CD8-positive, alpha-beta memory T cell (primary cell): ENCODE measurements around the gene TSPYL1. TPM values are rescaled to one million over a fixed set of nuclear protein-coding genes. Genes with fewer than 3 reads are reported as not detected.

Experiments used
- CTCF ChIA-PET: fragments of 350-600 bp; sonication (Branson Sonifier 250); formaldehyde crosslinking; loops from one replicate; lab custom pipeline; 2021; ENCODE audit warnings: antibody characterized with exemption; lab: Charles Lee
- POLR2A ChIA-PET: fragments of 350-600 bp; sonication (Branson Sonifier 250); formaldehyde crosslinking; loops from one replicate; lab custom pipeline; 2021; ENCODE audit warnings: antibody characterized with exemption; lab: Charles Lee
- DNase-seq, 5 donors: peaks; one replicate each; pipeline versions ENCODE4 v3.0.0 to v3.0.0-alpha.2; 2020 to 2022; ENCODE audit warnings: mixed read lengths in 1 of 5
- H3K27ac ChIP-seq: one replicate; pipeline ENCODE4 v1.7.0; 2013; ENCODE audit warnings: low read depth, mild to moderate bottlenecking, low read length, moderate library complexity
- H3K27me3 ChIP-seq: 2 replicates; pipeline ENCODE4 v1.7.0; 2013; ENCODE audit warnings: low read length, mild to moderate bottlenecking; ENCODE audit not compliant: insufficient read depth, poor library complexity, severe bottlenecking
- H3K36me3 ChIP-seq: 2 replicates; pipeline ENCODE4 v1.7.0; 2013; ENCODE audit warnings: mild to moderate bottlenecking, low read length, moderate library complexity; ENCODE audit not compliant: insufficient read depth
- H3K4me1 ChIP-seq: 2 replicates; pipeline ENCODE4 v1.7.0; 2013; ENCODE audit warnings: mild to moderate bottlenecking, low read length, moderate library complexity; ENCODE audit not compliant: insufficient read depth
- H3K4me3 ChIP-seq: 2 replicates; pipeline ENCODE4 v1.7.0; 2013; ENCODE audit warnings: mild to moderate bottlenecking, low read length
- H3K9me3 ChIP-seq: 2 replicates; pipeline ENCODE4 v1.7.0; 2013; ENCODE audit warnings: mild to moderate bottlenecking, low read length
- H3K27ac Mint-ChIP-seq, 8 donors: one replicate each; pipeline ENCODE4 v1.8.0; 2020 to 2021; ENCODE audit warnings: mixed read lengths in 8 of 8, mild to moderate bottlenecking in 6 of 8, inconsistent platforms in 3 of 8, moderate library complexity in 3 of 8
- H3K27me3 Mint-ChIP-seq, 2 donors: one replicate each; pipeline ENCODE4 v1.8.0; 2020 to 2021; ENCODE audit warnings: mixed read lengths in 2 of 2, mild to moderate bottlenecking in 1 of 2, moderate library complexity in 1 of 2
- H3K36me3 Mint-ChIP-seq, 3 donors: one replicate each; pipeline ENCODE4 v1.8.0; 2020 to 2021; ENCODE audit warnings: mixed read lengths in 3 of 3, inconsistent platforms in 1 of 3, mild to moderate bottlenecking in 1 of 3
- H3K4me1 Mint-ChIP-seq, 3 donors: one replicate each; pipeline ENCODE4 v1.8.0; 2020 to 2021; ENCODE audit warnings: mixed read lengths in 3 of 3, inconsistent platforms in 1 of 3, mild to moderate bottlenecking in 1 of 3
- H3K4me3 Mint-ChIP-seq, 7 donors: one replicate each; pipeline ENCODE4 v1.8.0; 2020 to 2021; ENCODE audit warnings: mixed read lengths in 7 of 7, mild to moderate bottlenecking in 6 of 7, moderate library complexity in 4 of 7, inconsistent platforms in 2 of 7
- H3K9me3 Mint-ChIP-seq, 5 donors: one replicate each; pipeline ENCODE4 v1.8.0; 2020 to 2022; ENCODE audit warnings: mixed read lengths in 5 of 5, mild to moderate bottlenecking in 3 of 5, moderate library complexity in 2 of 5, inconsistent platforms in 1 of 5
- polyA plus RNA-seq: library from polyadenylated mRNA; unstranded; fragments of 300-500 nt; fragmentation: Illumina TruSeq; gene quantifications from one replicate; pipeline ENCODE4 v1.2.3, GENCODE V29; 2021
- total RNA-seq, 2 experiments: library from RNA; stranded (reverse); gene quantifications; one replicate each; pipeline ENCODE4 v1.2.3, GENCODE V29; 2021

The TSPYL1 gene
- total and polyA plus RNA-seq, 3 experiments from 2014 or later, result 50.5 to 57.4 (median 56.6) TPM

GRCh38 chr6:116247285-116247684 is 32.4 kb downstream of the TSPYL1 start:
- Histone ChIP-seq H3K4me3 (no peak overlapping the region), H3K36me3 (peaks cover 4% of the 10 kb centered on the region), H3K27me3 (no peaks in the 10 kb centered on the region), H3K27ac (no peak overlapping the region), H3K4me1 (peaks cover 21% of the 10 kb centered on the region), H3K9me3 (no peaks in the 10 kb centered on the region)
- Mint-ChIP-seq H3K27ac (peak overlapping the region in 6 of 8 donors; percentile 60 to 90 (median 67)), H3K36me3 (peaks cover 0 to 14% (median 6%) of the 10 kb centered on the region in 3 donors), H3K4me1 (peaks cover 15 to 35% (median 16%) of the 10 kb centered on the region in 3 donors), H3K27me3 (peaks cover 0 to 2% of the 10 kb centered on the region in 2 donors), H3K4me3 (no peak overlapping the region), H3K9me3 (no peaks in the 10 kb centered on the region)
- DNase-seq, result no peak
- CTCF ChIA-PET, result no interaction called here
- POLR2A ChIA-PET, result no interaction called here

- peaks cover 0 to 2% of the 10 kb centered on the region in 2 donors for H3K27me3 Mint-ChIP-seq
- CTCF ChIA-PET, result interaction anchor here (1.4 kb wide), 1 partner anchor 8 kb away, joined by 3 read pairs; the partner anchor contains the start of gene TSPYL4
- H3K4me3 Mint-ChIP-seq, result no peak overlapping the region
- POLR2A ChIA-PET, result no interaction called here
- Histone ChIP-seq H3K27ac (no peak overlapping the region), H3K4me1 (peaks cover 11% of the 10 kb centered on the region), H3K27me3 (no peaks in the 10 kb centered on the region), H3K36me3 (peaks cover 4% of the 10 kb centered on the region), H3K9me3 (no peaks in the 10 kb centered on the region), H3K4me3 (no peak overlapping the region)
- no peaks in the 10 kb centered on the region for H3K9me3 Mint-ChIP-seq
- no peak for DNase-seq
- H3K36me3 Mint-ChIP-seq, result peaks cover 0 to 15% (median 4%) of the 10 kb centered on the region in 3 donors
- H3K4me1 Mint-ChIP-seq, result peaks cover 15 to 24% (median 16%) of the 10 kb centered on the region in 3 donors
- no peak overlapping the region for H3K27ac Mint-ChIP-seq
Observed at GRCh38 chr6:116246089-116246488, 33.6 kb downstream of the TSPYL1 start.

GRCh38 chr6:116244284-116244683 is 35.4 kb downstream of the TSPYL1 start:
- CTCF ChIA-PET, result interaction anchor here (1.4 kb wide), 1 partner anchor 26 kb away, joined by 4 read pairs; no protein-coding TSS in a partner anchor
- no peak overlapping the region for H3K27ac Mint-ChIP-seq

GRCh38 chr6:116239856-116240255 is 39.9 kb downstream of the TSPYL1 start:
- Histone ChIP-seq H3K9me3 (no peaks in the 10 kb centered on the region), H3K27ac (no peak overlapping the region), H3K36me3 (peaks cover 12% of the 10 kb centered on the region), H3K4me1 (no peaks in the 10 kb centered on the region), H3K27me3 (no peaks in the 10 kb centered on the region), H3K4me3 (no peak overlapping the region)
- ChIA-PET CTCF (no interaction called here), POLR2A (no interaction called here)
- Mint-ChIP-seq H3K27me3 (no peaks in the 10 kb centered on the region), H3K27ac (peak overlapping the region in 1 of 8 donors; percentile 35), H3K4me1 (no peaks in the 10 kb centered on the region), H3K36me3 (peaks cover 0 to 47% (median 9%) of the 10 kb centered on the region in 3 donors), H3K4me3 (no peak overlapping the region), H3K9me3 (no peaks in the 10 kb centered on the region)
- DNase-seq, result no peak

More at GRCh38 chr6:116244284-116244683, 35.4 kb downstream of the TSPYL1 start:
- Histone ChIP-seq H3K27me3 (no peaks in the 10 kb centered on the region), H3K36me3 (peaks cover 6% of the 10 kb centered on the region), H3K9me3 (no peaks in the 10 kb centered on the region), H3K4me1 (no peaks in the 10 kb centered on the region), H3K4me3 (no peak overlapping the region), H3K27ac (no peak overlapping the region)
- POLR2A ChIA-PET, result no interaction called here
- peaks cover 11 to 14% (median 14%) of the 10 kb centered on the region in 3 donors for H3K4me1 Mint-ChIP-seq
- H3K9me3 Mint-ChIP-seq, result no peaks in the 10 kb centered on the region
- no peak overlapping the region for H3K4me3 Mint-ChIP-seq
- DNase-seq, result no peak
- peaks cover 0 to 22% (median 6%) of the 10 kb centered on the region in 3 donors for H3K36me3 Mint-ChIP-seq
- peaks cover 0 to 2% of the 10 kb centered on the region in 2 donors for H3K27me3 Mint-ChIP-seq

- Mint-ChIP-seq H3K4me1 (no peaks in the 10 kb centered on the region), H3K9me3 (no peaks in the 10 kb centered on the region), H3K4me3 (no peak overlapping the region), H3K27ac (peak overlapping the region in 3 of 8 donors; percentile 8 to 50 (median 36)), H3K27me3 (no peaks in the 10 kb centered on the region), H3K36me3 (peaks cover 0 to 44% (median 7%) of the 10 kb centered on the region in 3 donors)
- H3K4me1 ChIP-seq, result no peaks in the 10 kb centered on the region
- peaks cover 10% of the 10 kb centered on the region for H3K36me3 ChIP-seq
- no peak for DNase-seq
- H3K27ac ChIP-seq, result no peak overlapping the region
- CTCF ChIA-PET, result no interaction called here
- POLR2A ChIA-PET, result no interaction called here
- no peaks in the 10 kb centered on the region for H3K27me3 ChIP-seq
- no peaks in the 10 kb centered on the region for H3K9me3 ChIP-seq
- H3K4me3 ChIP-seq, result no peak overlapping the region
Observed at GRCh38 chr6:116239256-116239655, 40.5 kb downstream of the TSPYL1 start.

- no peaks in the 10 kb centered on the region for H3K27me3 Mint-ChIP-seq
- H3K9me3 Mint-ChIP-seq, result no peaks in the 10 kb centered on the region
- Histone ChIP-seq H3K27ac (no peak overlapping the region), H3K4me3 (no peak overlapping the region), H3K27me3 (no peaks in the 10 kb centered on the region), H3K4me1 (no peaks in the 10 kb centered on the region), H3K36me3 (peaks cover 8% of the 10 kb centered on the region), H3K9me3 (no peaks in the 10 kb centered on the region)
- H3K27ac Mint-ChIP-seq, result peak overlapping the region in 3 of 8 donors; percentile 17 to 50 (median 47)
- DNase-seq, result no peak
- no peaks in the 10 kb centered on the region for H3K4me1 Mint-ChIP-seq
- H3K36me3 Mint-ChIP-seq, result peaks cover 0 to 44% (median 7%) of the 10 kb centered on the region in 3 donors
- POLR2A ChIA-PET, result no interaction called here
- CTCF ChIA-PET, result no interaction called here
- no peak overlapping the region for H3K4me3 Mint-ChIP-seq
Observed at GRCh38 chr6:116238083-116238482, 41.6 kb downstream of the TSPYL1 start.

GRCh38 chr6:116234689-116235088 is 45.0 kb downstream of the TSPYL1 start:
- Histone ChIP-seq H3K36me3 (peaks cover 7% of the 10 kb centered on the region), H3K4me1 (no peaks in the 10 kb centered on the region), H3K27me3 (no peaks in the 10 kb centered on the region), H3K9me3 (no peaks in the 10 kb centered on the region), H3K27ac (no peak overlapping the region), H3K4me3 (no peak overlapping the region)
- Mint-ChIP-seq H3K27ac (peak overlapping the region in 1 of 8 donors; percentile 47), H3K27me3 (no peaks in the 10 kb centered on the region), H3K9me3 (no peaks in the 10 kb centered on the region), H3K4me3 (no peak overlapping the region), H3K4me1 (no peaks in the 10 kb centered on the region), H3K36me3 (peaks cover 5 to 44% (median 10%) of the 10 kb centered on the region in 3 donors)
- ChIA-PET CTCF (no interaction called here), POLR2A (no interaction called here)
- DNase-seq, result no peak

- H3K27me3 ChIP-seq, result no peaks in the 10 kb centered on the region
- no peak overlapping the region for H3K4me3 Mint-ChIP-seq
- H3K27ac ChIP-seq, result no peak overlapping the region
- no peak overlapping the region for H3K27ac Mint-ChIP-seq
- ChIA-PET POLR2A (no interaction called here), CTCF (interaction anchor here (1.4 to 1.7 kb wide), 2 partner anchors 12 to 58 kb away, joined by 4 to 7 read pairs; no protein-coding TSS in a partner anchor)
- no peaks in the 10 kb centered on the region for H3K9me3 Mint-ChIP-seq
- H3K27me3 Mint-ChIP-seq, result no peaks in the 10 kb centered on the region
- H3K36me3 ChIP-seq, result no peaks in the 10 kb centered on the region
- no peaks in the 10 kb centered on the region for H3K9me3 ChIP-seq
- no peak for DNase-seq
- H3K4me1 ChIP-seq, result no peaks in the 10 kb centered on the region
- H3K4me1 Mint-ChIP-seq, result peaks cover 0 to 1% (median 0%) of the 10 kb centered on the region in 3 donors
- H3K36me3 Mint-ChIP-seq, result peaks cover 7 to 33% (median 9%) of the 10 kb centered on the region in 3 donors
- no peak overlapping the region for H3K4me3 ChIP-seq
Observed at GRCh38 chr6:116229287-116229913, 50.3 kb downstream of the TSPYL1 start.
